C4-2B (cell line): ENCODE results near the gene TRIM52.
A peak's percentile ranks its signal among the peaks of the same experiment; 100 is the strongest.

ENCODE experiments used
- H3K27ac ChIP-seq: fragments of 450-650 bp; 2 replicates; pipeline ENCODE4 v1.5.1; 2017
- CTCF ChIP-seq: fragments of 450-650 bp; conservative IDR thresholded peaks from 2 replicates; pipeline ENCODE4 v1.5.1; 2017; ENCODE audit warnings: mild to moderate bottlenecking
- ZFX ChIP-seq: fragments of 450-650 bp; IDR thresholded peaks from 2 replicates; pipeline ENCODE4 v1.6.1; 2017

The TRIM52 gene

GRCh38 chr5:181259974-181260719, 796 bp downstream of the TRIM52 start:
- TF ChIP-seq ZFX: no peak
- no peak for TF ChIP-seq CTCF
- peak overlapping the region; percentile 95 for H3K27ac ChIP-seq

GRCh38 chr5:181259283-181259682, 1.7 kb downstream of the TRIM52 start:
- no peak for TF ChIP-seq ZFX
- TF ChIP-seq CTCF: no peak
- no peak overlapping the region; the same call in 1 of the 2 replicates for H3K27ac ChIP-seq

- TF ChIP-seq CTCF (no peak), ZFX (no peak)
These were observed 2.4 kb downstream of the TRIM52 start for GRCh38 chr5:181258576-181258975.

GRCh38 chr5:181255836-181256578, 4.9 kb downstream of the TRIM52 start:
- no peak overlapping the region for H3K27ac ChIP-seq
- TF ChIP-seq CTCF (no peak), ZFX (no peak)

More at GRCh38 chr5:181258576-181258975, 2.4 kb downstream of the TRIM52 start:
- H3K27ac ChIP-seq: no peak overlapping the region

GRCh38 chr5:181255276-181255675, 5.7 kb downstream of the TRIM52 start:
- no peak for TF ChIP-seq ZFX
- no peak for TF ChIP-seq CTCF
- no peak overlapping the region for H3K27ac ChIP-seq

GRCh38 chr5:181248277-181248676, 12.7 kb downstream of the TRIM52 start:
- H3K27ac ChIP-seq: peak overlapping the region; percentile 98
- TF ChIP-seq ZFX (no peak), CTCF (no peak)

GRCh38 chr5:181246276-181247049, 14.5 kb downstream of the TRIM52 start:
- peak overlapping the region; percentile 98 for H3K27ac ChIP-seq

More at GRCh38 chr5:181246276-181247049, 14.5 kb downstream of the TRIM52 start:
- TF ChIP-seq ZFX: peak; percentile 71
- no peak for TF ChIP-seq CTCF
